BLaER1 treated with 17β-estradiol and CSF1 and Interleukin-3, amounts not matched to agents 10 nM and 100 nM (cell line): ENCODE measurements around the gene SPECC1L.
A peak's percentile ranks its signal among the peaks of the same experiment; 100 is the strongest.

Source experiments
- H3K27ac ChIP-seq, 11 experiments: shearing (Covaris generic); formaldehyde crosslinking; 2 replicates each; pipeline ENCODE4 v1.8.1; 2022
- H3K27me3 ChIP-seq, 11 experiments: shearing (Covaris generic); formaldehyde crosslinking; 2 replicates each; pipeline ENCODE4 v1.8.1; 2022
- H3K36me3 ChIP-seq, 11 experiments: shearing (Covaris generic); formaldehyde crosslinking; 2 replicates each; pipeline ENCODE4 v1.8.1; 2022
- H3K4me1 ChIP-seq, 10 experiments: shearing (Covaris generic); formaldehyde crosslinking; 2 replicates each; pipeline ENCODE4 v1.8.1; 2022
- H3K4me2 ChIP-seq, 11 experiments: shearing (Covaris generic); formaldehyde crosslinking; 2 replicates each; pipeline ENCODE4 v1.8.1; 2022
- H3K4me3 ChIP-seq, 10 experiments: shearing (Covaris generic); formaldehyde crosslinking; 2 replicates each; pipeline ENCODE4 v1.8.1; 2022
- H3K9ac ChIP-seq, 11 experiments: shearing (Covaris generic); formaldehyde crosslinking; 2 replicates each; pipeline ENCODE4 v1.8.1; 2022
- H3K9me3 ChIP-seq, 11 experiments: shearing (Covaris generic); formaldehyde crosslinking; replicated peaks in 1 of 11; 2 replicates each; pipeline ENCODE4 v1.8.1; 2022
- H4K20me1 ChIP-seq, 11 experiments: shearing (Covaris generic); formaldehyde crosslinking; 2 replicates each; pipeline ENCODE4 v1.8.1; 2022
- Cebpa-rat ChIP-seq, 11 experiments: shearing (Covaris generic); IDR thresholded peaks; 2 replicates each; pipeline ENCODE4 v1.8.1; 2022

The SPECC1L gene

DNA sequence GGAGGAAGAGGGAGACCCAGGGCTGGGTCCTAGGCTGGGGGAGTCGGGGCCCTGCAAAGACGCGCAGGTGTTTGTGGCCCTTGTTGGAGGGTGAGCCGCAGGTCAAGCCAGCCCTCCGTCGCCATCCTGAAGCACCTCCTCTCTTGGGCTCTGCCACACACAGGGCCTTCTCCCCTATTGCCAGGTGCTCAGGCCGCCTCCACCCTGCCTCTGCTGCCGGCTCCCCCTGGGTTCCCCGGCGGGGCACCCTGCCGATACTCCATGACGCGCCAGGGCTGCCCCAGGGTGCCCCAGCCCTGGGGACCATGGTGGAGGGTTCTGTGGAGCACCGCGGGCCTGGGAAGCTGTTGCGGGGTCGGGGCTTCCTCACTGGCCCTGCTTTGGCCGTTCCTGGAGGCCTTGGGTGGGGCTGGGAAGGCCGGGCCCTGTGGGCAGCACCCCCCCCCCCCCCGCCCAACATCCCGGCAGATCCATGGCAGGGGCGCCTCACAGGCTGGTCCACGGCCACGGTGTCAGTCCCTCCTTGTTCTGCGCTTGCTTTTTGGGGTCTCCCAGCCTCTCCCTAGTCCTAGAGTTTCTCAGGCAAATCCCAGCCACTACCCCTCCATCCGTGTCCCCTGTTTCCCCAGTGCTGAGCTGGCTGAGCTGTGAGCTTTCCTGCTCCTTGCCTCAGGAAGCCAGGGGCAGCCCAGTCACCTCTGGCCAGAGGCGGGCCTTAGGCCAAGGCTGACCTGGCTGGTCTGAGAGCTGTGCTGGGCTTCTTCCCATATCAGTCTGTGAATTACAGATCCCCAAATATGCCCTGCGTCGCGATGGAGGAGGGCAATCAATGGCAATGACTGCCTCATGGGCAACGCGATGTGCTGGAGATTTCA is 154.5 kb downstream of the SPECC1L start:
- Histone ChIP-seq H4K20me1 (peaks cover 0 to 11% (median 4%) of the 10 kb centered on the region in 11 experiments; a peak in 5 of 22 replicates), H3K9ac (peak overlapping the region in 2 of 11 experiments; percentile 71 to 84; a peak in 5 of 22 replicates), H3K4me1 (peaks cover 59 to 77% (median 67%) of the 10 kb centered on the region in 10 experiments), H3K36me3 (no peaks in the 10 kb centered on the region), H3K9me3 (peaks cover 0 to 3% (median 0%) of the 10 kb centered on the region in 11 experiments; a peak in 1 of 22 replicates), H3K27ac (peak overlapping the region in 5 of 11 experiments; percentile 88 to 95 (median 95); a peak in 10 of 22 replicates), H3K4me3 (no peak overlapping the region), H3K27me3 (peaks cover 9 to 24% (median 14%) of the 10 kb centered on the region in 11 experiments; a peak in 21 of 22 replicates), H3K4me2 (peak overlapping the region in 10 of 11 experiments; percentile 12 to 99 (median 98); a peak in 15 of 22 replicates)
- no peak for TF ChIP-seq Cebpa-rat (IDR thresholded peaks at IDR 0.05)

DNA sequence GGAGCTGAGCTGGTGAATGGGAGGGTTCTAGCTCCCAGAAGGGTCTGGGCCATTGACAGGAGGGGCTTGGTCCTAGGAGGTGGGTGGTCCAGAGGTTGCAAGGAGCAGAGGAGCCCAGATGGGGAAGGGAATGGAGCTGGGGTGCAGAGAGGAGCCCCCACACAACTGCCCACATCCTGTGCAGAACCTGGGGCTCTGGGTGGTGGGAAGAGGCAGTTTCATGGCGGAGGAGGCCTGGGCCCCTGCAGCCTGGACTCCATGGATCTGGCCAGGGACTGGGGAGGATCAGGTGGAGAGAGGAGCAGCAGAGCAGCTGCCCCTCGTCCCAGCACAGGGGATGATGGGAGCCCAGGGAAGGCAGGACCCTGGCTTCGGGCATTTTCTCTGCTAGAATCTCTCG is 155.8 kb downstream of the SPECC1L start:
- Histone ChIP-seq H4K20me1 (no peaks in the 10 kb centered on the region), H3K27me3 (peaks cover 9 to 24% (median 14%) of the 10 kb centered on the region in 11 experiments; a peak in 21 of 22 replicates), H3K36me3 (no peaks in the 10 kb centered on the region), H3K27ac (peak overlapping the region in 10 of 11 experiments; percentile 42 to 95 (median 89); a peak in 19 of 22 replicates), H3K4me3 (peak overlapping the region in 1 of 10 experiments; percentile 52; a peak in 2 of 20 replicates), H3K9ac (peak overlapping the region in 10 of 11 experiments; percentile 15 to 85 (median 79); a peak in 16 of 22 replicates), H3K4me2 (peak overlapping the region; percentile 90 to 99 (median 97)), H3K9me3 (peaks cover 0 to 3% (median 0%) of the 10 kb centered on the region in 11 experiments; a peak in 1 of 22 replicates), H3K4me1 (peaks cover 59 to 77% (median 67%) of the 10 kb centered on the region in 10 experiments)
- TF ChIP-seq Cebpa-rat (IDR thresholded peaks at IDR 0.05) = no peak

DNA sequence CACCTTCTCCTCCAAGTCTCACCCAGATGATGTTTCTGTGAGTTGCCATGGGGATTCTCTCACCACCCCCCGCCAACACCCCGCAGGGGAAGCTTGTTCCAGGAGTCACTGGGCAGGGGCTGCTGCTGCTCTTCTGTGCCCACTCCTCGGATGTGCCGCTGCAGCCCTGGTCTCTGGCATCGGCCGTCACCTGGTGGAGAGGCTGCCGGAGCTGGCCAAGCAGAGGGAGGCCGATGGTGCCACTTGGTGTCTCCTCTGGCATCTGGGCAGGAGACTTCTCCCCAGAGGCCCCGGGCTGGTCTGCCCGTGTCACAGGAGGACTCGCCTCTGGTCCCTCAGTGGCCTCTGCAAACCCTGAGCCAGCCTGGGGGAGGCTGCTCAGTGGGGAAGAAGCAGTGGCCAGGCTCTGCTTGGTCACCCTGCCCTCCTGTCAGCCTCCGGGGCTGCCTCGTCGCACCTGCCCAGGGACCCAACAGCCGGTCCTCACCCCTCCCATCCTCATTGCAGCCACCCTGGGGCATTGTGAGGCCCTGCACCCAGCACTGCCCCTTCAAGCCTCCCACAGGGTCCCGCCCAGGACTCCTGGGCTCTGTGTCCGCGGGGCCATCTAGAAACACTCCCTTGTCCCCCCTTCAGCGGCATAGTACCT is 156.3 kb downstream of the SPECC1L start:
- peaks cover 0 to 3% (median 0%) of the 10 kb centered on the region in 11 experiments; a peak in 1 of 22 replicates for H3K9me3 ChIP-seq
- no peak for TF ChIP-seq Cebpa-rat (IDR thresholded peaks at IDR 0.05)
- H3K4me1 ChIP-seq = peaks cover 63 to 77% (median 68%) of the 10 kb centered on the region in 10 experiments
- H4K20me1 ChIP-seq = no peaks in the 10 kb centered on the region
- no peaks in the 10 kb centered on the region for H3K36me3 ChIP-seq
- H3K4me3 ChIP-seq = peak overlapping the region in 8 of 10 experiments; percentile 12 to 52 (median 44); a peak in 14 of 20 replicates
- peak overlapping the region; percentile 90 to 99 (median 97) for H3K4me2 ChIP-seq
- H3K27me3 ChIP-seq = peaks cover 9 to 24% (median 14%) of the 10 kb centered on the region in 11 experiments; a peak in 21 of 22 replicates
- peak overlapping the region; percentile 63 to 85 (median 78); a peak in 21 of 22 replicates for H3K9ac ChIP-seq
- peak overlapping the region; percentile 42 to 95 (median 88); a peak in 21 of 22 replicates for H3K27ac ChIP-seq

DNA sequence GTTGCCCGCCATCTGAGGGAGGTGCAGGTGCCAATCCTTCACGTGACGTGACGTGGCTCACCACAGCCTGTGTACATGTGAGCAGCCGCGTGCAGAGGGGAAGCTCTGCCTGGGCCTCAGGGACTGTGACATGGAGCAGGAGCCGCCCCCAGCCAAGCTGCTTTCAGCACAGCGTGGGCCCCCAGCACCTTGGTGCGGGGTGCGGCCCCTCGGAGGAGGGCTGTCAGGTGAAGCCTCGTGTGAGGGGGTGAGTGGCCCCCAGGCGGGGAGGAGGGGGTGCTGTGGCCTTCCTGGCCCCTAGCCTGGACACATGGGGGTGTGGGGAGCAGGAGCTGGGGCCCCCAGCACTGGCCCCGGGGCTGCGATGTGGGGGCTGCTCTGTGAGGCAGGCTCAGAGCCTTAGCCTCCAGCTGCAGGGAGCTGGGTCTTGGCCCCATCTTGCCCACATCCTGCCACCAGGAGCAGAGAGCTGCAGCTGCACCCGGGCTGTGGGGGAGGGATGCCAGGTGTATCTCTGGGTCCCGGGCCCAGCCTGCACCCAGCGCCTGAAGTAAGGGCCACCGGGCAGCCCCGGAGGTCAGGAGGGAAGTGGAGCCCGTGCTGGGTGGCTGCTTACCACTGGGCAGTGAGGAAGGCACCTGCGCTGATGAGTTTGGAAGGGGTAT is 157.0 kb downstream of the SPECC1L start, which contains the start of gene ADORA2A:
Gene ADORA2A (plus strand): TSS at position 100 of the 665 bp plus-strand sequence. CDS start 5,806 bp downstream, outside the sequence.
- peaks cover 70 to 83% (median 74%) of the 10 kb centered on the region in 10 experiments for H3K4me1 ChIP-seq
- no peaks in the 10 kb centered on the region for H3K36me3 ChIP-seq
- peaks cover 0 to 3% (median 0%) of the 10 kb centered on the region in 11 experiments; a peak in 1 of 22 replicates for H3K9me3 ChIP-seq
- H3K27me3 ChIP-seq = peaks cover 9 to 21% (median 14%) of the 10 kb centered on the region in 11 experiments; a peak in 21 of 22 replicates
- peak within 1 kb of the TSS; percentile 42 to 95 (median 88); a peak in 21 of 22 replicates for H3K27ac ChIP-seq
- peak within 1 kb of the TSS; percentile 10 to 52 (median 42); a peak in 16 of 20 replicates for H3K4me3 ChIP-seq
- H3K9ac ChIP-seq = peak within 1 kb of the TSS; percentile 63 to 85 (median 78); a peak in 21 of 22 replicates
- TF ChIP-seq Cebpa-rat (IDR thresholded peaks at IDR 0.05) = no peak
- peak within 1 kb of the TSS; percentile 90 to 99 (median 97) for H3K4me2 ChIP-seq
- no peaks in the 10 kb centered on the region for H4K20me1 ChIP-seq

DNA sequence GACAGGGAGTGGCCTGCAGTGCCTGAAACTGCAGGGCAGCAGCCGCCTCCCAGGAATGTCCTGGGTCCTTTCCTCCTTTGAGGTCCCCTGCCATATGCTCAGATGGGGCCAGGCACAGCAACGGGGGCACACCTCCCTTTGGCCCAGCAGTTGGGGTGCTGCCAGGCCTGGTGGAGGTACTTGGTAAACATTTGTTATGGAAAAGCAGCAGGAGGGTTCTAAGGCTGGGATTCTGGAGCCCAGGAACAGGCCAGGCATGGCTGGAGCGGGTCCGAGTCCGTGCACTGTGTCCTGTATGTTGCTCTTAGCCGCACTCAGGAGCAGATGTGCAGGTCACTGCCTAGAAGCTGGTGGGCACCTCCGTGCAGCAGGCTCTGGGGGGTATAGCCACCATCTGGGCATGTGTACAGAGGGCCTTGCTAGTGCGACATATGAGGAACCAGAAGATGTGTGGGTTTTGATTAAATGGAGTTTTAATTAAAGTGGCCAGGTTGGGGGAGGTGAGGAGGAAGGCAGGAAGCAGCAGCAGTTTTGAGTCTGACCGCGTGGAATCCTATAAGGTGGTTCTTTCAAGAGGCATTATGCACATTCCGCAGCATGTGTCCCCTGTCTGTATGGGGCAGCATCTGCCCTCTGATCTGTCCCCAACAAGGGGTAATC is 158.2 kb downstream of the SPECC1L start:
- H3K27me3 ChIP-seq = peaks cover 4 to 11% (median 8%) of the 10 kb centered on the region in 11 experiments; a peak in 19 of 22 replicates
- H3K27ac ChIP-seq = peak overlapping the region in 10 of 11 experiments; percentile 71 to 95 (median 89); a peak in 19 of 22 replicates
- H3K4me2 ChIP-seq = peak overlapping the region; percentile 90 to 99 (median 97)
- H4K20me1 ChIP-seq = peaks cover 0 to 5% (median 0%) of the 10 kb centered on the region in 11 experiments; a peak in 3 of 22 replicates
- H3K4me1 ChIP-seq = peaks cover 82 to 96% (median 87%) of the 10 kb centered on the region in 10 experiments
- TF ChIP-seq Cebpa-rat (IDR thresholded peaks at IDR 0.05) = no peak
- H3K9ac ChIP-seq = peak overlapping the region in 10 of 11 experiments; percentile 31 to 85 (median 78); a peak in 17 of 22 replicates
- H3K4me3 ChIP-seq = peak overlapping the region in 1 of 10 experiments; percentile 48; a peak in 2 of 20 replicates
- H3K9me3 ChIP-seq = no peaks in the 10 kb centered on the region
- H3K36me3 ChIP-seq = no peaks in the 10 kb centered on the region

DNA sequence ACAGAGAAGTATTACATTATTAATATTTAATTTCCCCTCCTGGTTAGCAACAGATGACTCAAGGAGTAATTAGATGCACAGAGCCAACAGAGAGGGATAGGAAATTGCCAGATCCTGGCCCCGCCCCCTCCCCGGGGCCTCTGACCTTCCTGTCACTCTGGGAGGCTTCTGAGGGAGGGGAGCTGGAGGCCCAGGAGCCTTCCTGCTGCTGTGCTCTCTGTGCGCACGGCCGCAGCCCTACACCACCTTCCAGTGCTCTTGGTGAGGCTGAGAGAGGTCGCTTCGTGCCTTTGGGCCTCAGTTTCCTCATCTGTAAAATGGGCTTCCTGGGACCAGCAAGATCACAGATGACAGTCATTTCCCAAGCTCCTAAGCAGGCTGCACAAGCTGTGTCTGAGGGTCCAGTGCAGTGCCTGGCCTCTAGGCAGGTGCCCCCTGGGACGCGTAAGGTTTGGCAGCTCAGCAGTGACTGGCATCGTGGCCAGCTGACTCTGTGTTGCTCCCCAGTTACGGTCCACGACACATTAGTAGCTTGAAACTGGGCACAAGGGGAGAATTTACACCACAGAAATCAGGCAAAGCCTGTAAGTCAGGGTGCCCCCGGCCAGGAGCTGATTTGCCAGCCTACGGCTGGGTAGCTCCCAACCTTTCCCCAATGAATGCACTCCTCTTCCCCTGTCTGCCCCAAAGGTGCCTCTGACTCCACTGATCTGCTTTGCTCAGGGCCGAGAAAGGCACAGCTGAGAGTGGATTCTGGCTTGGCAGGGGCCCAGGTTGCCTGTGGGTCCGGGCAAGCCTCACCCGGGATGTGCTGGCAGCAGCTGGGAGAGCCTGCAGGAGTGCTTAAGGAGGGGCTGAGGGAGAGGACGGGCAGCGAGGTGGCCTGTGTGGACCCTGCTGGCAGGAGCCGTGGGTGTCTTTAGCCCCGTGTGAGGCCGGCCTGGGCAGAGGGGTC is 159.1 kb downstream of the SPECC1L start:
- peak overlapping the region; percentile 90 to 99 (median 97) for H3K4me2 ChIP-seq
- peak overlapping the region; percentile 27 to 85 (median 71); a peak in 18 of 22 replicates for H3K9ac ChIP-seq
- H4K20me1 ChIP-seq = peaks cover 0 to 10% (median 0%) of the 10 kb centered on the region in 11 experiments; a peak in 5 of 22 replicates
- no peak for TF ChIP-seq Cebpa-rat (IDR thresholded peaks at IDR 0.05)
- no peak overlapping the region for H3K4me3 ChIP-seq
- peak overlapping the region in 10 of 11 experiments; percentile 71 to 95 (median 89); a peak in 20 of 22 replicates for H3K27ac ChIP-seq
- H3K36me3 ChIP-seq = no peaks in the 10 kb centered on the region
- no peaks in the 10 kb centered on the region for H3K9me3 ChIP-seq
- H3K4me1 ChIP-seq = peaks cover 90 to 98% (median 95%) of the 10 kb centered on the region in 10 experiments
- peaks cover 0 to 4% (median 0%) of the 10 kb centered on the region in 11 experiments; a peak in 4 of 22 replicates for H3K27me3 ChIP-seq
